ENCODE data around the gene WNT4.

The WNT4 gene

GRCh38 chr1:22107126-22107525, 35.8 kb downstream of the WNT4 start:
- Histone ChIP-seq H3K27me3 (ENCODE audit: control insufficient read depth, insufficient read depth, low read length) (no peaks in the 10 kb centered on the region), H3K4me1 (ENCODE audit: control insufficient read depth, insufficient read depth, low read length) (0 out of 2 replicates have a peak, but pooled peaks cover 2% of the 10 kb centered on the region), H3K9me3 (ENCODE audit: control insufficient read depth, insufficient read depth, low read length) (no peaks in the 10 kb centered on the region), H3K9ac (ENCODE audit: low read depth, low read length) (no peak overlapping the region), H3K27ac (ENCODE audit: low read depth, low read length) (no peak overlapping the region), H3K4me3 (ENCODE audit: low read depth, low read length) (no peak overlapping the region), H3K36me3 (ENCODE audit: control insufficient read depth, insufficient read depth, low read length) (peaks cover 26% of the 10 kb centered on the region)

- Histone ChIP-seq H3K9ac (ENCODE audit: low read depth, low read length) (no peak overlapping the region), H3K27ac (ENCODE audit: low read depth, low read length) (no peak overlapping the region), H3K36me3 (ENCODE audit: control insufficient read depth, insufficient read depth, low read length) (peaks cover 17% of the 10 kb centered on the region), H3K27me3 (ENCODE audit: control insufficient read depth, insufficient read depth, low read length) (no peaks in the 10 kb centered on the region), H3K9me3 (ENCODE audit: control insufficient read depth, insufficient read depth, low read length) (no peaks in the 10 kb centered on the region), H3K4me3 (ENCODE audit: low read depth, low read length) (no peak overlapping the region), H3K4me1 (ENCODE audit: control insufficient read depth, insufficient read depth, low read length) (0 out of 2 replicates have a peak, but pooled peaks cover 2% of the 10 kb centered on the region)
These were observed 37.2 kb downstream of the WNT4 start for GRCh38 chr1:22105611-22106207.

GRCh38 chr1:22104865-22105437, 37.9 kb downstream of the WNT4 start:
- H3K9ac ChIP-seq (ENCODE audit: low read depth, low read length): no peak overlapping the region
- 0 out of 2 replicates have a peak, but pooled peaks cover 2% of the 10 kb centered on the region for H3K4me1 ChIP-seq (ENCODE audit: control insufficient read depth, insufficient read depth, low read length)
- H3K36me3 ChIP-seq (ENCODE audit: control insufficient read depth, insufficient read depth, low read length): peaks cover 20% of the 10 kb centered on the region
- no peak overlapping the region for H3K27ac ChIP-seq (ENCODE audit: low read depth, low read length)
- no peaks in the 10 kb centered on the region for H3K27me3 ChIP-seq (ENCODE audit: control insufficient read depth, insufficient read depth, low read length)
- no peaks in the 10 kb centered on the region for H3K9me3 ChIP-seq (ENCODE audit: control insufficient read depth, insufficient read depth, low read length)
- H3K4me3 ChIP-seq (ENCODE audit: low read depth, low read length): no peak overlapping the region

- H3K36me3 ChIP-seq (ENCODE audit: control insufficient read depth, insufficient read depth, low read length): peaks cover 21% of the 10 kb centered on the region
- H3K4me3 ChIP-seq (ENCODE audit: low read depth, low read length): no peak overlapping the region
- 0 out of 2 replicates have a peak, but pooled peaks cover 2% of the 10 kb centered on the region for H3K4me1 ChIP-seq (ENCODE audit: control insufficient read depth, insufficient read depth, low read length)
These were observed 38.8 kb downstream of the WNT4 start for GRCh38 chr1:22104094-22104493.

GRCh38 chr1:22102746-22103145, 40.2 kb downstream of the WNT4 start:
- Histone ChIP-seq H3K27me3 (ENCODE audit: control insufficient read depth, insufficient read depth, low read length) (no peaks in the 10 kb centered on the region), H3K9me3 (ENCODE audit: control insufficient read depth, insufficient read depth, low read length) (no peaks in the 10 kb centered on the region), H3K9ac (ENCODE audit: low read depth, low read length) (no peak overlapping the region), H3K36me3 (ENCODE audit: control insufficient read depth, insufficient read depth, low read length) (peaks cover 21% of the 10 kb centered on the region), H3K27ac (ENCODE audit: low read depth, low read length) (no peak overlapping the region), H3K4me3 (ENCODE audit: low read depth, low read length) (no peak overlapping the region), H3K4me1 (ENCODE audit: control insufficient read depth, insufficient read depth, low read length) (0 out of 2 replicates have a peak, but pooled peaks cover 2% of the 10 kb centered on the region)

More at GRCh38 chr1:22104094-22104493, 38.8 kb downstream of the WNT4 start:
- H3K27me3 ChIP-seq (ENCODE audit: control insufficient read depth, insufficient read depth, low read length): no peaks in the 10 kb centered on the region
- H3K9ac ChIP-seq (ENCODE audit: low read depth, low read length): no peak overlapping the region
- no peak overlapping the region for H3K27ac ChIP-seq (ENCODE audit: low read depth, low read length)
- no peaks in the 10 kb centered on the region for H3K9me3 ChIP-seq (ENCODE audit: control insufficient read depth, insufficient read depth, low read length)

GRCh38 chr1:22101995-22102394, 40.9 kb downstream of the WNT4 start:
- Histone ChIP-seq H3K27me3 (ENCODE audit: control insufficient read depth, insufficient read depth, low read length) (no peaks in the 10 kb centered on the region), H3K27ac (ENCODE audit: low read depth, low read length) (no peak overlapping the region), H3K9ac (ENCODE audit: low read depth, low read length) (no peak overlapping the region), H3K4me1 (ENCODE audit: control insufficient read depth, insufficient read depth, low read length) (0 out of 2 replicates have a peak, but pooled peaks cover 2% of the 10 kb centered on the region), H3K4me3 (ENCODE audit: low read depth, low read length) (no peak overlapping the region), H3K9me3 (ENCODE audit: control insufficient read depth, insufficient read depth, low read length) (no peaks in the 10 kb centered on the region), H3K36me3 (ENCODE audit: control insufficient read depth, insufficient read depth, low read length) (peaks cover 25% of the 10 kb centered on the region)

GRCh38 chr1:22101199-22101598, 41.7 kb downstream of the WNT4 start:
- Histone ChIP-seq H3K27ac (ENCODE audit: low read depth, low read length) (no peak overlapping the region), H3K4me1 (ENCODE audit: control insufficient read depth, insufficient read depth, low read length) (0 out of 2 replicates have a peak, but pooled peaks cover 2% of the 10 kb centered on the region), H3K27me3 (ENCODE audit: control insufficient read depth, insufficient read depth, low read length) (no peaks in the 10 kb centered on the region), H3K9ac (ENCODE audit: low read depth, low read length) (no peak overlapping the region), H3K4me3 (ENCODE audit: low read depth, low read length) (no peak overlapping the region), H3K9me3 (ENCODE audit: control insufficient read depth, insufficient read depth, low read length) (no peaks in the 10 kb centered on the region), H3K36me3 (ENCODE audit: control insufficient read depth, insufficient read depth, low read length) (peaks cover 33% of the 10 kb centered on the region)

DNA sequence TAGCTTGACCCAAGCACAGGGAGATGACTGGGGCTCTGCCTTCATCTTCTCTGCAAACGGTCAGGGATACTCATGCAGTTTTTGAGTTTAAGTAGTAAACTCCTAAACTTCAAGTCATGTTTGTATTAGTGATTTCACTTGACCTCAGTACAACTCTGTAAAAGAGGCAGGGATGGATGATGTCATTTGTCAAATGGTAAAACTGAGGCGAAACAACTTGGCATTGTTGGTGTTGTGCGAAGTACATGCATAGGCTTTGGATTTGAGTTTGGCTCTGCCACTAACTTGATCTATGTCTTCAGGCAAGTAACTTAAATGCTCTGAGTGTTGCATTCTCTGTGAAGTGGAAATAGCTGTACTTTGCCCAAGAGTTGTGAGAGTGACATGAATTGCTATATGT, 42.7 kb downstream of the WNT4 start:
- peaks cover 39% of the 10 kb centered on the region for H3K36me3 ChIP-seq (ENCODE audit: control insufficient read depth, insufficient read depth, low read length)
- no peak overlapping the region for H3K27ac ChIP-seq (ENCODE audit: low read depth, low read length)
- no peak overlapping the region for H3K4me3 ChIP-seq (ENCODE audit: low read depth, low read length)
- no peaks in the 10 kb centered on the region for H3K27me3 ChIP-seq (ENCODE audit: control insufficient read depth, insufficient read depth, low read length)
- no peak overlapping the region for H3K9ac ChIP-seq (ENCODE audit: low read depth, low read length)
- H3K9me3 ChIP-seq (ENCODE audit: control insufficient read depth, insufficient read depth, low read length): no peaks in the 10 kb centered on the region
- no peaks in the 10 kb centered on the region for H3K4me1 ChIP-seq (ENCODE audit: control insufficient read depth, insufficient read depth, low read length)

DNA sequence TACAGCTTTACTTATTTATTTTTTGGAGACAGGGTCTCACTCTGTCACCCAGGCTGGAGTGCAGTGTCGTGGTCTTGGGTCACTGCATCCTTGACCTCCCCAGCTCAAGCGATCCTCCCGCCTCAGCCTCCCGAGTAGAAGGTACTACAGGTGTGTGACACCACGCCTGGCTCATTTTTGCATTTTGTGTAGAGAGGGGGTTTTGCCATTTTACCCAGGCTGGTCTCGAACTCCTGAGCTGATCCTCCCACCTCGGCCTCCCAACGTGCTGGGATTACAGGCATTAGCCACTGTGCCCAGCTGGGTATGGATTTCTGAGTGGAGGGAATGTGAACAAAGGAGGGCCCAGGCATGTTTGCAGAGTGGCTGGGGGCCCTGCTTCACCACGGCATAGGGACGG, 44.1 kb downstream of the WNT4 start:
- H3K9me3 ChIP-seq (ENCODE audit: control insufficient read depth, insufficient read depth, low read length): no peaks in the 10 kb centered on the region
- no peak overlapping the region for H3K4me3 ChIP-seq (ENCODE audit: low read depth, low read length)
- H3K36me3 ChIP-seq (ENCODE audit: control insufficient read depth, insufficient read depth, low read length): peaks cover 43% of the 10 kb centered on the region
- H3K27ac ChIP-seq (ENCODE audit: low read depth, low read length): no peak overlapping the region
- no peak overlapping the region for H3K9ac ChIP-seq (ENCODE audit: low read depth, low read length)
- no peaks in the 10 kb centered on the region for H3K4me1 ChIP-seq (ENCODE audit: control insufficient read depth, insufficient read depth, low read length)
- no peaks in the 10 kb centered on the region for H3K27me3 ChIP-seq (ENCODE audit: control insufficient read depth, insufficient read depth, low read length)

DNA sequence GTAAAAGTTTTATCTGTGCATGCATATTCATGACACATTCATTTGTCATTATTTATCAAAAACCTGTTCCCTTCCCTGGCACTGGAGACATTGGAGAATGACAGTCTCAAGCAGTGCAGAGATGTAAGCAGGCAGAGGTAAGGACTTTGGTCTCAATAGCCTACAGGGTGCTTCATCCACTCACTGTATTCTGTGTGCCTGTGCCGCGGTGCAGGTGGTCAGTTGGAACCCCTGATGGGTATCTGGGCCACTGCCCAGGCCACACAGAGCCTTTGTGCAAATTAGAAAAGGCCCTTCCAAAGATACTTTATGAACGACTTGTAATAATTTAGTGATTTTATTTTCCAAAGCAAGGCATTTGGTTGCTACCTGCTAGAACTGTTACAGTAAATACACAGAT, 46.4 kb downstream of the WNT4 start:
- Histone ChIP-seq H3K4me1 (ENCODE audit: control insufficient read depth, insufficient read depth, low read length) (peaks cover 13% of the 10 kb centered on the region), H3K27ac (ENCODE audit: low read depth, low read length) (no peak overlapping the region), H3K4me3 (ENCODE audit: low read depth, low read length) (no peak overlapping the region), H3K9me3 (ENCODE audit: control insufficient read depth, insufficient read depth, low read length) (no peaks in the 10 kb centered on the region), H3K27me3 (ENCODE audit: control insufficient read depth, insufficient read depth, low read length) (no peaks in the 10 kb centered on the region), H3K9ac (ENCODE audit: low read depth, low read length) (no peak overlapping the region), H3K36me3 (ENCODE audit: control insufficient read depth, insufficient read depth, low read length) (peaks cover 45% of the 10 kb centered on the region)

- H3K27ac ChIP-seq (ENCODE audit: low read depth, low read length): no peak overlapping the region
- H3K9ac ChIP-seq (ENCODE audit: low read depth, low read length): no peak overlapping the region
- H3K4me3 ChIP-seq (ENCODE audit: low read depth, low read length): no peak overlapping the region
- peaks cover 45% of the 10 kb centered on the region for H3K36me3 ChIP-seq (ENCODE audit: control insufficient read depth, insufficient read depth, low read length)
- no peaks in the 10 kb centered on the region for H3K27me3 ChIP-seq (ENCODE audit: control insufficient read depth, insufficient read depth, low read length)
- peaks cover 15% of the 10 kb centered on the region for H3K4me1 ChIP-seq (ENCODE audit: control insufficient read depth, insufficient read depth, low read length)
- no peaks in the 10 kb centered on the region for H3K9me3 ChIP-seq (ENCODE audit: control insufficient read depth, insufficient read depth, low read length)
These were observed 46.9 kb downstream of the WNT4 start for GRCh38 chr1:22096036-22096435.
